ENCODE data around the gene GANC.

DNA sequence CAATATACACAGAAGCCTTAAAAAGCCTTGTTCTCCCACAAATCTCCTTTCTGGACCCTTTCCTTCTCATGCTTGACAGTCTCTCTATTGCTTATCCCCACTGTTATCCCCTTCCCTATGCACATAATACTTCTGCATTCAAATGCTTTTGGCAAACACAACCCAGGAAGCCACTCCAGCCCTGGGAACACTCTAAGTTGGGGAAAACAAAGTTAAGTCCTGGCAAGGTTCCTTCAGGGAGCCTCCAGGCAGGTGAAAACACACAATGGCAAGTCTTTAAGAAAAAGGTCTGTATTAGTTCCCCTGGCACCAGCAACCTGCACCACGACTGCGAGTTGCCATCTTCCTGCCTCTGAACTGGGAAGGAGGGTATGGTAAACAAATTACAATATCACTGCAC is 19.7 kb upstream of the GANC start:
- TF ChIP-seq, protein P1, sequence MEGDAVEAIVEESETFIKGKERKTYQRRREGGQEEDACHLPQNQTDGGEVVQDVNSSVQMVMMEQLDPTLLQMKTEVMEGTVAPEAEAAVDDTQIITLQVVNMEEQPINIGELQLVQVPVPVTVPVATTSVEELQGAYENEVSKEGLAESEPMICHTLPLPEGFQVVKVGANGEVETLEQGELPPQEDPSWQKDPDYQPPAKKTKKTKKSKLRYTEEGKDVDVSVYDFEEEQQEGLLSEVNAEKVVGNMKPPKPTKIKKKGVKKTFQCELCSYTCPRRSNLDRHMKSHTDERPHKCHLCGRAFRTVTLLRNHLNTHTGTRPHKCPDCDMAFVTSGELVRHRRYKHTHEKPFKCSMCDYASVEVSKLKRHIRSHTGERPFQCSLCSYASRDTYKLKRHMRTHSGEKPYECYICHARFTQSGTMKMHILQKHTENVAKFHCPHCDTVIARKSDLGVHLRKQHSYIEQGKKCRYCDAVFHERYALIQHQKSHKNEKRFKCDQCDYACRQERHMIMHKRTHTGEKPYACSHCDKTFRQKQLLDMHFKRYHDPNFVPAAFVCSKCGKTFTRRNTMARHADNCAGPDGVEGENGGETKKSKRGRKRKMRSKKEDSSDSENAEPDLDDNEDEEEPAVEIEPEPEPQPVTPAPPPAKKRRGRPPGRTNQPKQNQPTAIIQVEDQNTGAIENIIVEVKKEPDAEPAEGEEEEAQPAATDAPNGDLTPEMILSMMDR (IDR thresholded peaks at IDR 0.05 in 8 of 11, conservative IDR thresholded peaks at IDR 0.05 in 3 of 11), result no peak
- no peak for TF ChIP-seq POLR2A (IDR thresholded peaks at IDR 0.05)
